Liver (tissue), 9 donors: ENCODE measurements around the gene ZNF471. TPM values are rescaled to one million over a fixed set of nuclear protein-coding genes. Genes with fewer than 3 reads are reported as not detected.

Experiments
- DNase-seq: peaks from one replicate; pipeline ENCODE4 v3.0.0-alpha.2; 2017; ENCODE audit warnings: low spot score
- H3K27ac ChIP-seq, 2 donors: one replicate each; pipeline ENCODE4 v1.7.0; 2013; ENCODE audit warnings: inconsistent platforms in 2 of 2, low read length in 2 of 2, control low read depth in 1 of 2, low read depth in 1 of 2, mild to moderate bottlenecking in 1 of 2
- H3K27me3 ChIP-seq, 4 donors: one replicate each; pipeline versions ENCODE4 v1.6.1 to v1.7.0; 2013; ENCODE audit warnings: low read length in 3 of 4, inconsistent platforms in 1 of 4, mild to moderate bottlenecking in 1 of 4, moderate library complexity in 1 of 4; ENCODE audit not compliant: control insufficient read depth in 4 of 4, insufficient read depth in 4 of 4
- H3K36me3 ChIP-seq, 4 donors: one replicate each; pipeline versions ENCODE4 v1.6.1 to v1.7.0; 2013; ENCODE audit warnings: low read length in 3 of 4, mild to moderate bottlenecking in 3 of 4, low read depth in 1 of 4, moderate library complexity in 1 of 4; ENCODE audit not compliant: control insufficient read depth in 4 of 4, insufficient read depth in 3 of 4
- H3K4me1 ChIP-seq, 4 donors: one replicate each; pipeline versions ENCODE4 v1.6.1 to v1.7.0; 2013; ENCODE audit warnings: low read length in 3 of 4, mild to moderate bottlenecking in 3 of 4, moderate library complexity in 1 of 4; ENCODE audit not compliant: control insufficient read depth in 4 of 4, insufficient read depth in 4 of 4
- H3K4me3 ChIP-seq, 3 donors: one replicate each; pipeline versions ENCODE4 v1.6.1 to v1.7.0; 2013; ENCODE audit warnings: low read length in 3 of 3, control low read depth in 1 of 3, low read depth in 1 of 3, mild to moderate bottlenecking in 1 of 3
- H3K9ac ChIP-seq, 2 donors: one replicate each; pipeline ENCODE4 v1.7.0; 2013; ENCODE audit warnings: low read length in 2 of 2, mild to moderate bottlenecking in 2 of 2, moderate library complexity in 2 of 2, control low read depth in 1 of 2, low read depth in 1 of 2
- H3K9me3 ChIP-seq, 4 donors: one replicate each; pipeline versions ENCODE4 v1.6.1 to v1.7.0; 2013; ENCODE audit warnings: low read length in 3 of 4; ENCODE audit not compliant: control insufficient read depth in 4 of 4
- EGR1 ChIP-seq, 2 donors: IDR thresholded peaks; 2 replicates each; pipeline ENCODE4 v1.6.1; 2016 to 2018; ENCODE audit warnings: antibody characterized with exemption in 2 of 2, low read depth in 2 of 2
- FOXA1 ChIP-seq: IDR thresholded peaks from 2 replicates; pipeline ENCODE4 v1.6.1; 2016; ENCODE audit warnings: antibody characterized with exemption
- FOXA2 ChIP-seq: IDR thresholded peaks from 2 replicates; pipeline ENCODE4 v1.6.1; 2016; ENCODE audit warnings: antibody characterized with exemption
- GABPA ChIP-seq, 2 donors: IDR thresholded peaks in 1 of 2; conservative IDR thresholded peaks in 1 of 2; 2 replicates each; pipeline ENCODE4 v1.6.1; 2016; ENCODE audit warnings: antibody characterized with exemption in 2 of 2, mild to moderate bottlenecking in 1 of 2, moderate library complexity in 1 of 2
- HNF4A ChIP-seq, 2 donors: conservative IDR thresholded peaks; 2 replicates each; pipeline ENCODE4 v1.6.1; 2016; ENCODE audit warnings: antibody characterized with exemption in 2 of 2, mild to moderate bottlenecking in 2 of 2
- HNF4G ChIP-seq: IDR thresholded peaks from 2 replicates; pipeline ENCODE4 v1.6.1; 2016; ENCODE audit warnings: antibody characterized with exemption
- JUND ChIP-seq, 2 donors: IDR thresholded peaks; 2 replicates each; pipeline ENCODE4 v1.6.1; 2016; ENCODE audit warnings: antibody characterized with exemption in 2 of 2
- NR2F2 ChIP-seq: IDR thresholded peaks from 2 replicates; pipeline ENCODE4 v1.6.1; 2016; ENCODE audit warnings: antibody characterized with exemption
- RAD21 ChIP-seq, 2 donors: IDR thresholded peaks; 2 replicates each; pipeline ENCODE4 v1.6.1; 2016; ENCODE audit warnings: antibody characterized with exemption in 2 of 2, mild to moderate bottlenecking in 2 of 2
- RXRA ChIP-seq, 2 donors: IDR thresholded peaks; 2 replicates each; pipeline ENCODE4 v1.6.1; 2017 to 2018; ENCODE audit warnings: antibody characterized with exemption in 2 of 2, mild to moderate bottlenecking in 1 of 2
- SP1 ChIP-seq: IDR thresholded peaks from 2 replicates; pipeline ENCODE4 v1.6.1; 2018; ENCODE audit warnings: antibody characterized with exemption, mild to moderate bottlenecking
- TAF1 ChIP-seq: conservative IDR thresholded peaks from 2 replicates; pipeline ENCODE4 v1.6.1; 2016; ENCODE audit warnings: antibody characterized with exemption, mild to moderate bottlenecking
- YY1 ChIP-seq: IDR thresholded peaks from 2 replicates; pipeline ENCODE4 v1.6.1; 2016; ENCODE audit warnings: antibody characterized with exemption, mild to moderate bottlenecking
- WGBS: extraction: QIAGEN DNeasy Blood & Tissue Kit; methylation state at CpG from one replicate; pipeline ENCODE4 v1.1.7; 2013; 5-methylcytosine and 5-hydroxymethylcytosine counted together
- polyA plus RNA-seq, 2 donors: library from polyadenylated mRNA; stranded (reverse) in 1 of 2; unstranded in 1 of 2; fragments of 200-250 nt in 1 of 2; fragments of >200 nt in 1 of 2; fragmentation: Nextera tagmentation in 1 of 2; extraction: Ambion mirVana in 1 of 2; gene quantifications; one replicate each; pipeline versions ENCODE4 v1.2.1 to v1.2.3, GENCODE V29; 2013 to 2015
- total RNA-seq, 2 donors: library from RNA; depleted of rRNA; stranded (reverse); fragments of >200 nt; gene quantifications; one replicate each; pipeline ENCODE4 v1.2.3, GENCODE V29; 2014
- TF ChIP-seq, protein P1 (sequence below): fragments of 150-350 bp; IDR thresholded peaks from 2 replicates; pipeline ENCODE4 v1.5.1; 2017; ENCODE audit warnings: improper control_type of control experiment, low read depth, low read length; ENCODE audit not compliant: missing input control
- TF ChIP-seq, protein P2 (sequence below): IDR thresholded peaks from 2 replicates; pipeline ENCODE4 v1.6.1; 2016; ENCODE audit warnings: antibody characterized with exemption
- TF ChIP-seq, protein P3 (sequence below): IDR thresholded peaks from 2 replicates; pipeline ENCODE4 v1.6.1; 2016; ENCODE audit warnings: antibody characterized with exemption, mild to moderate bottlenecking
- TF ChIP-seq, protein P4 (sequence below): IDR thresholded peaks from 2 replicates; pipeline ENCODE4 v1.6.1; 2016; ENCODE audit warnings: antibody characterized with exemption
- TF ChIP-seq, protein P5 (sequence below): IDR thresholded peaks from 2 replicates; pipeline ENCODE4 v1.6.1; 2016; ENCODE audit warnings: antibody characterized with exemption
- donor health status: healthy.
- donor health status: healthy.
- donor health status: healthy.
- donor health status: healthy.
- donor health status: healthy.

The ZNF471 gene
- total and polyA plus RNA-seq, 4 donors, result 0.77 to 2.3 (median 0.96) TPM

DNA sequence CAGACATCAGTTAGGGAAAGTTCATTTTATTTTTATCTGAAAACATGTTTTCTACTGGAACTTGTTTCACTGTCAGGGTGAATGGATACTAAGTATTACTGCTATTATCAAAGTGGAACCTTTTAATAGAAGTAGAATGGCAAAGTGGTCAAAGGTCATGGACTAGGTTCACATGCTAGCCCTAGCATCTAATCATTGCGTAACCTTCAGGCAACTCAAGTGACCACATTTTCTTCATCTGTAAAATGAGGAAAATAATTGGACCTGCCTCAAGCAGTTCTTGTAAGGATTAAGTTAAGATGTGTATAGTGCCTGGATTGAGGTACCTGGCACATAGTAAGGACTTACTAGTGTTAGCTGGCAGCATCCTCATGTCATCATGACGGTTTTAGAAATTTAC is 36.1 kb downstream of the ZNF471 start:
- H3K4me3 ChIP-seq, result peak overlapping the region in 2 of 3 donors; percentile 19 to 51
- H3K36me3 ChIP-seq, result peaks cover 0 to 6% (median 3%) of the 10 kb centered on the region in 4 donors
- TF ChIP-seq YY1, result no peak
- TF ChIP-seq, protein P1, sequence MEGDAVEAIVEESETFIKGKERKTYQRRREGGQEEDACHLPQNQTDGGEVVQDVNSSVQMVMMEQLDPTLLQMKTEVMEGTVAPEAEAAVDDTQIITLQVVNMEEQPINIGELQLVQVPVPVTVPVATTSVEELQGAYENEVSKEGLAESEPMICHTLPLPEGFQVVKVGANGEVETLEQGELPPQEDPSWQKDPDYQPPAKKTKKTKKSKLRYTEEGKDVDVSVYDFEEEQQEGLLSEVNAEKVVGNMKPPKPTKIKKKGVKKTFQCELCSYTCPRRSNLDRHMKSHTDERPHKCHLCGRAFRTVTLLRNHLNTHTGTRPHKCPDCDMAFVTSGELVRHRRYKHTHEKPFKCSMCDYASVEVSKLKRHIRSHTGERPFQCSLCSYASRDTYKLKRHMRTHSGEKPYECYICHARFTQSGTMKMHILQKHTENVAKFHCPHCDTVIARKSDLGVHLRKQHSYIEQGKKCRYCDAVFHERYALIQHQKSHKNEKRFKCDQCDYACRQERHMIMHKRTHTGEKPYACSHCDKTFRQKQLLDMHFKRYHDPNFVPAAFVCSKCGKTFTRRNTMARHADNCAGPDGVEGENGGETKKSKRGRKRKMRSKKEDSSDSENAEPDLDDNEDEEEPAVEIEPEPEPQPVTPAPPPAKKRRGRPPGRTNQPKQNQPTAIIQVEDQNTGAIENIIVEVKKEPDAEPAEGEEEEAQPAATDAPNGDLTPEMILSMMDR, result no peak
- TF ChIP-seq, protein P2, sequence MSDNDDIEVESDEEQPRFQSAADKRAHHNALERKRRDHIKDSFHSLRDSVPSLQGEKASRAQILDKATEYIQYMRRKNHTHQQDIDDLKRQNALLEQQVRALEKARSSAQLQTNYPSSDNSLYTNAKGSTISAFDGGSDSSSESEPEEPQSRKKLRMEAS, result no peak
- no peak for TF ChIP-seq RAD21 (IDR thresholded peaks at IDR 0.05)
- no peak for TF ChIP-seq SP1
- TF ChIP-seq, protein P3, sequence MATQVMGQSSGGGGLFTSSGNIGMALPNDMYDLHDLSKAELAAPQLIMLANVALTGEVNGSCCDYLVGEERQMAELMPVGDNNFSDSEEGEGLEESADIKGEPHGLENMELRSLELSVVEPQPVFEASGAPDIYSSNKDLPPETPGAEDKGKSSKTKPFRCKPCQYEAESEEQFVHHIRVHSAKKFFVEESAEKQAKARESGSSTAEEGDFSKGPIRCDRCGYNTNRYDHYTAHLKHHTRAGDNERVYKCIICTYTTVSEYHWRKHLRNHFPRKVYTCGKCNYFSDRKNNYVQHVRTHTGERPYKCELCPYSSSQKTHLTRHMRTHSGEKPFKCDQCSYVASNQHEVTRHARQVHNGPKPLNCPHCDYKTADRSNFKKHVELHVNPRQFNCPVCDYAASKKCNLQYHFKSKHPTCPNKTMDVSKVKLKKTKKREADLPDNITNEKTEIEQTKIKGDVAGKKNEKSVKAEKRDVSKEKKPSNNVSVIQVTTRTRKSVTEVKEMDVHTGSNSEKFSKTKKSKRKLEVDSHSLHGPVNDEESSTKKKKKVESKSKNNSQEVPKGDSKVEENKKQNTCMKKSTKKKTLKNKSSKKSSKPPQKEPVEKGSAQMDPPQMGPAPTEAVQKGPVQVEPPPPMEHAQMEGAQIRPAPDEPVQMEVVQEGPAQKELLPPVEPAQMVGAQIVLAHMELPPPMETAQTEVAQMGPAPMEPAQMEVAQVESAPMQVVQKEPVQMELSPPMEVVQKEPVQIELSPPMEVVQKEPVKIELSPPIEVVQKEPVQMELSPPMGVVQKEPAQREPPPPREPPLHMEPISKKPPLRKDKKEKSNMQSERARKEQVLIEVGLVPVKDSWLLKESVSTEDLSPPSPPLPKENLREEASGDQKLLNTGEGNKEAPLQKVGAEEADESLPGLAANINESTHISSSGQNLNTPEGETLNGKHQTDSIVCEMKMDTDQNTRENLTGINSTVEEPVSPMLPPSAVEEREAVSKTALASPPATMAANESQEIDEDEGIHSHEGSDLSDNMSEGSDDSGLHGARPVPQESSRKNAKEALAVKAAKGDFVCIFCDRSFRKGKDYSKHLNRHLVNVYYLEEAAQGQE, result no peak
- TF ChIP-seq RXRA (IDR thresholded peaks at IDR 0.05), result no peak
- no peak for TF ChIP-seq EGR1 (IDR thresholded peaks at IDR 0.05; ENCODE audit: low read depth in 2 of 2)
- no peak for TF ChIP-seq TAF1
- TF ChIP-seq FOXA2, result no peak
- TF ChIP-seq, protein P4, sequence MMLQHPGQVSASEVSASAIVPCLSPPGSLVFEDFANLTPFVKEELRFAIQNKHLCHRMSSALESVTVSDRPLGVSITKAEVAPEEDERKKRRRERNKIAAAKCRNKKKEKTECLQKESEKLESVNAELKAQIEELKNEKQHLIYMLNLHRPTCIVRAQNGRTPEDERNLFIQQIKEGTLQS, result no peak
- TF ChIP-seq, protein P5, sequence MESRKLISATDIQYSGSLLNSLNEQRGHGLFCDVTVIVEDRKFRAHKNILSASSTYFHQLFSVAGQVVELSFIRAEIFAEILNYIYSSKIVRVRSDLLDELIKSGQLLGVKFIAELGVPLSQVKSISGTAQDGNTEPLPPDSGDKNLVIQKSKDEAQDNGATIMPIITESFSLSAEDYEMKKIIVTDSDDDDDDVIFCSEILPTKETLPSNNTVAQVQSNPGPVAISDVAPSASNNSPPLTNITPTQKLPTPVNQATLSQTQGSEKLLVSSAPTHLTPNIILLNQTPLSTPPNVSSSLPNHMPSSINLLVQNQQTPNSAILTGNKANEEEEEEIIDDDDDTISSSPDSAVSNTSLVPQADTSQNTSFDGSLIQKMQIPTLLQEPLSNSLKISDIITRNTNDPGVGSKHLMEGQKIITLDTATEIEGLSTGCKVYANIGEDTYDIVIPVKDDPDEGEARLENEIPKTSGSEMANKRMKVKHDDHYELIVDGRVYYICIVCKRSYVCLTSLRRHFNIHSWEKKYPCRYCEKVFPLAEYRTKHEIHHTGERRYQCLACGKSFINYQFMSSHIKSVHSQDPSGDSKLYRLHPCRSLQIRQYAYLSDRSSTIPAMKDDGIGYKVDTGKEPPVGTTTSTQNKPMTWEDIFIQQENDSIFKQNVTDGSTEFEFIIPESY, result no peak
- no peak for TF ChIP-seq FOXA1
- TF ChIP-seq HNF4A (conservative IDR thresholded peaks at IDR 0.05), result no peak
- no peak for TF ChIP-seq NR2F2
- TF ChIP-seq JUND (IDR thresholded peaks at IDR 0.05), result no peak
- TF ChIP-seq HNF4G, result no peak
- no peak for TF ChIP-seq GABPA (IDR thresholded peaks at IDR 0.05 in 1 of 2, conservative IDR thresholded peaks at IDR 0.05 in 1 of 2)
- H3K27me3 ChIP-seq, result no peaks in the 10 kb centered on the region
- WGBS, result 96% methylated on average over 2 of the region's 2 CpGs
- no peak overlapping the region for H3K9ac ChIP-seq
- no peaks in the 10 kb centered on the region for H3K4me1 ChIP-seq
- no peak overlapping the region for H3K27ac ChIP-seq
- DNase-seq, result no peak
- H3K9me3 ChIP-seq, result peaks cover 38 to 77% (median 64%) of the 10 kb centered on the region in 4 donors
